OCI-M2 (cell line): Measurements from ENCODE around the gene SENP7.
"Not testable (repeated sequence)": the region's sequence is repeated elsewhere in the genome, so short reads cannot be mapped to it uniquely, and the experiment has no call there.

ENCODE experiments used
- DNase-seq: peaks from one replicate; lab custom pipeline; 2025; ENCODE audit not compliant: unreplicated experiment; lab: John Stamatoyannopoulos, UW

SENP7 gene

DNA sequence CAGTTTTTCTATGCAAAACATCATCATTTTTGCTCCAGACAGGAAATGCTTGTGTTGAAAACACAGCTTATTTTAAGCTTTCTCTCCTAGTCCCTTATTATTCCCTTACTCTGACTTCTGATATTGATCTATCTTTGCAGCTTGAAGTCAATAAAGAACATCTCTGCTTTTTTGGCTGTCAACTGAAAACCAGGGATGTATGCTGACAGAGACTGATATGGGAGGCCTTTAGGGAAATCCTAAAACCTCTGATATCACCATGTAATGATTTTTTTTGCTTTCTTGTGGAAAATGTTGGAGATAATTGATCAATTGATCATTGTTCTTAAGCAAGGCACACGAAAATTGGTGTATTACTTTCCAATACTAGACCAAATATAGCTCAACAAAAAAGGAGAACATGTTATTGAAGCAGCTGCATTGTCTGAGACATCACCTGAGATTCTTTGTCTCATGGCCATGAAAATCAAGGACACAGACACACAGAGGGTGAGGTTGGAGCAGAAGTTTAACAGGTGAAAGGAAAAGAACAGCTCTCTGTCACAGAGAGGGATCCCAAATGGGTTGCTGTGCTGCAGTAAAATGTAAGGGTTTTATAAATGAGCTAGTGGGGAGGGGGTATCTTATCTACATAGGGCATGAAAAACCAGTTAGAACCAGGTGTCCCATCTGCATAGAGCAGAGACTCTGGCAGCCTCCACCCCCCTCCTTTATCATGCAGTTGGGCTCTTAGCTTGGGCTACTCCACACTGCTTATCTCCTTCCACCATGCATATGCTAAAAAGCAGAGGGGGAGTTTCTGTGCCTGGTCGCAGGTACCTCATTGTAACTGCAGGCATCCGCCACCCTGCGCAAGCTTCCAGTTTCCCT lies 17.0 kb upstream of the SENP7 start:
- peak; percentile 61 for DNase-seq

- DNase-seq, result no peak
Observed at GRCh38 chr3:101527906-101528305, 14.9 kb upstream of the SENP7 start.

DNA sequence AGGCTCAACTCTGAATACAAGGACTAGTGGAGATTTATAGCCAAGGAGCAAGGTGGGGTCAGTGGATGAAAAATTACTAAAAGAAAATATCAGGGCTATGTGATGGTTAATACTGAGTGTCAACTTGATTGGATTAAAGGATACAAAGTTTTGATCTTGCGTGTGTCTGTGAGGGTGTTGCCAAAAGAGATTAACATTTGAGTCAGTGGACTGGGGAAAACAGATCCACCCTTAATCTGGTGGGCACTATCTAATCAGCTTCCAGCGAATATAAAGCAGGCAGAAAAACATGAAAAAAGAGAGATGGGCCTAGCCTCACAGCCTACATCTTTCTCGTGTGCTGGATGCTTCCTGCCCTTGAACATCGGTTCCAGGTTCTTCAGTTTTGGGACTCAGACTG lies 14.4 kb upstream of the SENP7 start:
- DNase-seq, result no peak

- no peak for DNase-seq
Observed at GRCh38 chr3:101521211-101521701, 8.2 kb upstream of the SENP7 start.

DNA sequence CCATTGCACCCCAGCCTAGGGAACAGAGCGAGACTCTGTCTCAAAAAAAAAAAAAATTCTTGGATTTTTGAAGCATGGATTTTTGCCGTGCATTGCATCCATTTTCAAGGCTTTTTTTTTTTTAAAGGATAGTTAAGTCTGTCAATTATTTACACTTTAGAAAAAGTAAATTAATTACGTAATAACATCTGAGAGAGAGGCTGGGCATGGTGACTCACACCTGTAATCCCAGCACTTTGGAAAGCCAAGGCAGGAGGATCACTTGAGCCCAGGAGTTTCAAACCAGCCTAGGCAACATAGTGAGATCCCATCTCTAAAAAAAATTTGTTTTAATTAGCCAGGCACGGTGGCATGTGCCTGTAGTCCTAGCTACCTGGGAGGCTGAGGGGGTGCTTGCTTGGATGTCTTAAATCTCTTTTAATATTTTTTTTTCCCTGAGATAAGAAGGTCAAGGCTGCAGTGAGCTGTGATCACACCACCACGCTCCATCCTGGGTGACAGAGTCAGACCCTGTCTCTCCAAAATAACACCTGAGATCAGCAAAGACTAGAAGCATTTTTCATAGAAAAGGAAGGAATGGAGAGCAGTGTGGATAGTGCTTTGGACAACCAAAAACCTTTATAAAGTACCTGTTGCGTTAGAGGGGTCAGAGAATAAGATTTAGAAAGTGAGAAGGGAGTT lies 6.8 kb upstream of the SENP7 start:
- DNase-seq, result no peak

DNA sequence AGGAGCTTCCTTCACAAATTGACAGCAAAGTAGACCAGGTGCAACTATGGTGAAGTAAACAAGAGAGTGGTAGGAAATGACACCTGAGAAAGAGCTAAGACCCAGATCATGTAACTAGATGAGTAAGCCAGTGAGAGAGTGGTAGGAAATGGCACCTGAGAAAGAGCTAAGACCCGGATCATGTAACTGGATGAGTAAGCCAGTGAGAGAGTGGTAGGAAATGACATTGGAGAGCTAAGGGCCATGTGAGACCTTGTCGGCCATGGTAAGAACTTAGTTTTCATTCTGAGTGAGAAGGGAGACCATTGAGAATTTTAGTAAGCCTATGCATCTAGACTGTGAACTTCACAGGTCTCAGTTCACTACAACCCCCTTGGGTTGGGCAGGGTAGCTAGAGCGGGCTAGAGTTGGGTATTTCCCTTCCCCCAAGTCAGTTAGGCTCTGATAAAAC lies 5.4 kb upstream of the SENP7 start:
- no peak for DNase-seq

- DNase-seq, result no peak
Observed at GRCh38 chr3:101513419-101513986, 491 bp upstream of the SENP7 start.

DNA sequence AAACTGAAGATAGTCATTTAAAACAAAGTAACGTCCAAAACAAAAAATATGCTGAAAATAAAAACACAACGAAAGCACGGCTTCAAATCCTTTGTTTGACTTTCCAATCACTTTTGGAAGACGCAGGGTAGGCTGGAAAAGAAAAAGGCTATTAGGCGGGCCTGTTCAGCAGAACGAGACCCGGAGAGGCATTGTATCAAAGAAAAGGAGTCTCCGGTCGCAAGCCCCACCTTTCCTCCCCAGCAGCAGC lies 691 bp downstream of the SENP7 start:
- no peak for DNase-seq

DNA sequence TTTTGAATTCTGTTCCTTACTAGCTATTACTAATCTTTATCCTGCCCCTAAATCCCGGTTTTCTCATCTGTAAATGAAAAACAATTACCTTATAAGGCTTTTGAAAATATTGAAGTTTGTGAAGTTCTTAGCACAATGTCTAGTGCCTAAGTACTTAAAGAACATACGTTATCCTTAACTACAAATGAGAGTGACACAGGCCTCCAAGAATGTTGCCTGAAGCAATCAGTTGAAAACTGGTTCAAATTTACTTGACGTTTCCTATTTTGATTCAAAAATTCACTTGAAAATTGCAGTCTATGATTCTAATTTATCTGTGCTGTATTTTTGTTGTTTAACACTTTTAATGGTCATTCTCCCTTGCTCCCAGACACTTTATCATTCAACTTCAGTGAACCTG lies 3.2 kb downstream of the SENP7 start:
- no peak for DNase-seq

GRCh38 chr3:101509281-101509680 lies 3.7 kb downstream of the SENP7 start:
- DNase-seq, result no peak

DNA sequence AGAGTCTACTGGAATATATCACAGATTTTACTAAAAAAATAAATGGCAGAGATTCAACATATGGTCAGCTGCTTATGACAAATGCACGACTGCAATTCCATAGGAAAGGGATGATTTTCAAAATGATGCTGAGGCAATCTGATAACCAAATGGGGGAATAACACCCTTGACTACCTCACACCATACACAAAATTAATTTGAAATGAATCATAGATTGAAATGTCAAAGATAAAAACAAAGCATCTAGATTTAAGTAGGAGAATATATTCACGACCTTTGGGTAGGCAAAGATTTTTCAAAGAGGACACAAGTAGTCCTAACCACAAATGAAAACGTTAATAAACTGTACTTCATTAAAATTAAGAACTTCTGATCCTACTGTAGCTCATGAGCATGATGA lies 11.2 kb downstream of the SENP7 start:
- DNase-seq, result no peak

GRCh38 chr3:101500208-101500607 lies 12.8 kb downstream of the SENP7 start:
- no peak for DNase-seq

DNA sequence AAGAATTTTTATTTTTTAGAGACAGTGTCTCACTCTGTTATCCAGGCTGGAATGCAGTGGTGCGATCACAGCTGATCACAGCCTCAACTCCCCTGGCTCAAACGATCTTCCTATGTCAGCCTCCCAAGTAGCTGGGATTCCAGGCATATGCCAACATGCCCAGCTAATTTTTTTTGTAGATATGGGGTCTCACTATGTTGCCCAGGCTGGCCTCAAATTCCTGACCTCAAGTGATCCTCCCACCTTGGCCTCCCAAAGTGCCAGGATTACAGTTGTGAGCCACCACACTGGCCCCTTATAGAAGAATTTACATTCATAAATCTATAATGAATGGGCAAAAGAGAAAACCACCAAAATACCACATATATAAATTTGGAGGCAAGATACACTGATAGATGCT lies 15.2 kb downstream of the SENP7 start:
- no peak for DNase-seq

- no peak for DNase-seq
Observed at GRCh38 chr3:101495552-101495951, 17.5 kb downstream of the SENP7 start.

DNA sequence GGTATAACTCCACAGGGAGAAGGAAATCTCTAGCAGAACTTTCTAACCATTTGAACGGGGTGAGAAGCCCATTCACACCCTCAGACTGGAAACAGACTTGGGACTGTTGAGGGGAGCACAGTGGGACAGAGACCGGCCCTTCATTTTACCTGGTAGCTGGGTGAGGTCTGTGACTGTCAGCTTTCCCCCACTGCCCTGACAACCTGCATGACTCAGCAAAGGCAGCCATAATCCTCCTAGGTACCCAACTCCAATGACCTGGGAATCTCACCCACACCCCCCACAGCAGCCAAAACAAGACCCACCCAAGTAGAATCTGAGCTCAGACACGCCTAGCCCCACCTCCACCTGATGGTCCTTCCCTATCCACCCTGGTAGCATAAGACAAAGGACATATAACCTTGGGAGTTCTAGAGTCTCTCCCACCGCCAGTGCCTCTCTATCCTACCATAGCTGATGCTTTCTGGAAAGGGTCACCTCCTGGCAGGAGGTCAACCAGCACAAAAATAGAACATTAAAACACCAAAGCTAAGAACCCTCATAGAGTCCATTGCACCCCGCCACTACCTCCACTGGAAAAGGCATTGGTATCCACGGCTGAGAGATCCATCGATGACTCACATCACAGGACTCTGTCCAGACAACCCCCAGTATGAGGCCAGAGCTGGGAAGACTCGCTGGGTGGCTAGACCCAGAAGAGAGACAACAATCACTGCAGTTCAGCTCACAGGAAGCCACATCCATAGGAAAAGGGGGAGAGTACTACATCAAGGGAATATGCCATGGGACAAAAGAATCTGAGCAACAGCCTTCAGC lies 28.0 kb downstream of the SENP7 start:
- no peak for DNase-seq

GRCh38 chr3:101478980-101479379 lies 34.0 kb downstream of the SENP7 start:
- no peak for DNase-seq

DNA sequence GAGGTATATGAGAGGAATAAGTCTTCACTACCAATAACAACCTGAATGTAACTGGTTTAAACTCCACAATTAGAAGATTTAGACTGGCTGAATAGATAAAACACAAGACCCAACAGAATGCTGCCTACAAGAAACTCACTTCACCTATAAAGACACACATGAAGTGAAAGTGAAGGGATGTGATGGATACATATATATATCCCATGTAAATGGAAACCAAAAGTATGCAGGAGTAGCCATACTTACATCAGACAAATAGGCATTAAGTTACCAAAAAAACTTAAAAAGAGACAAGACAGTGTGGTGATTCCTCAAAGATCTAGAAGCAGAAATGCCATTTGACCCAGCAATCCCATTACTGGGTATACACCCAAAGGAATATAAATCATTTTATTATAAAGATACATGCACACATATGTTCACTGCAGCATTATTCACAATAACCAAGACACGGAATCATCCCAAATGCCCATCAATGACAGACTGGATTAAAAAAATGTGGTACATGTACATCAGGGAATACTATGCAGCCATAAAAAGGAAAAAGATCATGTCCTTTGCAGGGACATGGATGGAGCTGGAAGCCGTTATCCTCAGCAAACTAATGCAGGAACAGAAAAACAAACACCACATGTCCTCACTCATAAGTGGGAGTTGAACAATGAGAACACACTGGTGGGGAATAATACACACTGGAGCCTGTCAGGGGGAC lies 38.0 kb downstream of the SENP7 start:
- DNase-seq, result not testable (repeated sequence)

DNA sequence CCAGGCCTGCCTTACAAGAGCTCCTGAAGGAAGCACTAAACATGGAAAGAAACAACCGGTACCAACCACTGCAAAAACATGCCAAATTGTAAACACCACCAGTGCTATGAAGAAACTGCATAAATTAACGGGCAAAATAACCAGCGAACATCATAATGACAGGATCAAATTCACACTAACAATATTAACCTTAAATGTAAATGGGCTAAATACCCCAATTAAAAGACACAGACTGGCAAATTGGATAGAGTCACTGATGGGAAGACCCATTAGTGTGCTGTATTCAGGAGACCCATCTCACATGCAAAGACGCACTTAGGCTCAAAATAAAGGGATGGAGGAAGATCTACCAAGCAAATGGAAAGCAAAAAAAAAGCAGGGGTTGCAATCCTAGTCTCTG lies 44.3 kb downstream of the SENP7 start:
- DNase-seq, result not testable (repeated sequence)

- DNase-seq, result not testable (repeated sequence)
Observed at GRCh38 chr3:101467310-101467663, 45.7 kb downstream of the SENP7 start.

DNA sequence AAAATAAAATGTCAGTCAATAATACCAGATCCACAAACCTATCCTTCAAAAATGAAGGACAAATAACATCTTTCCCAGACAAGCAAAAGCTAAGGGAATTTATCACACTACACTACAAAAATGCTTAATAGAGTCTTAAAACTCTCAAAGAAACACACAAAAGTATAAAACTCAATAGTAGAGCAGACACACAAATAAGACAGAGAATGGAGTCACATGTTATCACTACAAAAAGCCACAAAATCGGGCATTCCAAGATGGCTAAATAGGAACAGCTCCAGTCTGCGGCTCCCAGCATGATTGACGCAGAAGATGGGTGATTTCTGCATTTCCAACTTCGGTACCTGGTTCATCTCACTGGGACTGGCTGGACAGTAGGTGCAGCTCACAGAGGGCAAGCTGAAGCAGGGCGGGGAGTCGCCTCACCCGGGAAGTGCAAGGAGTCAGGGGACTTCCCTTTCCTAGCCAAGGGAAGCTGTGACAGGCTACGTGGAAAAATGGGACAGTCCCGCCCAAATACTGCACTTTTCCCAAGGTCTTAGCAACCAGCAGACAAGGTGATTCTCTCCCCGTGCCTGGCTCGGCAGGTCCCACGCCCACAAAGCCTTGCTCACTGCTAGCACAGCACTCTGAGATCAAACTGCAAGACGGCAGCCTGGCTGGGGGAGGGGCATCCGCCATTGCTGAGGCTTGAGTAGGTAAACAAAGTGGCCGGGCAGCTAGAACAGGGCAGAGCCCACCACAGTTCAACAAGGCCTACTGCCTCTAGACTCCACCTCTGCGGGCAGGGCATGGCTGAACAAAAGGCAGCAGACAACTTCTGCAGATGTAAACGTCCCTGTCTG lies 46.3 kb downstream of the SENP7 start:
- DNase-seq, result no peak
